Activated CD4-positive, alpha-beta memory T cell treated with anti-CD3 and anti-CD28 coated beads, Interleukin-2, amount 10 ng/mL, durations not matched to agents 7 days and 5 days (primary cell): Measurements from ENCODE around the gene DPYSL4. TPM values are rescaled to one million over a fixed set of nuclear protein-coding genes. Genes with fewer than 3 reads are reported as not detected.

Source experiments
- CTCF ChIA-PET: fragments of 350-600 bp; sonication (Branson Sonifier 250); formaldehyde crosslinking; loops from one replicate; lab custom pipeline; 2021; ENCODE audit warnings: antibody characterized with exemption, inconsistent platforms; lab: Charles Lee
- POLR2A ChIA-PET: fragments of 350-600 bp; sonication (Branson Sonifier 250); formaldehyde crosslinking; loops from one replicate; lab custom pipeline; 2021; ENCODE audit warnings: antibody characterized with exemption; lab: Charles Lee
- DNase-seq: peaks from one replicate; pipeline ENCODE4 v3.0.0-alpha.2; 2020
- H3K27ac Mint-ChIP-seq: one replicate; pipeline ENCODE4 v1.8.0; 2021; ENCODE audit warnings: mild to moderate bottlenecking, mixed read lengths
- H3K27me3 Mint-ChIP-seq: one replicate; pipeline ENCODE4 v1.8.0; 2021; ENCODE audit warnings: mixed read lengths
- H3K36me3 Mint-ChIP-seq: one replicate; pipeline ENCODE4 v1.8.0; 2021; ENCODE audit warnings: low read depth, mixed read lengths
- H3K4me1 Mint-ChIP-seq: one replicate; pipeline ENCODE4 v1.8.0; 2021; ENCODE audit warnings: mixed read lengths
- H3K4me3 Mint-ChIP-seq: one replicate; pipeline ENCODE4 v1.8.0; 2021; ENCODE audit warnings: mild to moderate bottlenecking, mixed read lengths
- H3K9me3 Mint-ChIP-seq: one replicate; pipeline ENCODE4 v1.8.0; 2021; ENCODE audit warnings: mixed read lengths
- total RNA-seq, 2 experiments: library from RNA; stranded (reverse); gene quantifications; one replicate each; pipeline ENCODE4 v1.2.3, GENCODE V29; 2021

Gene DPYSL4
- total RNA-seq, 2 experiments from 2014 or later = 5.4 to 6.7 TPM

- POLR2A ChIA-PET = no interaction called here
- H3K27me3 Mint-ChIP-seq = no peaks in the 10 kb centered on the region
- no peaks in the 10 kb centered on the region for H3K9me3 Mint-ChIP-seq
- CTCF ChIA-PET = no interaction called here
- no peak for DNase-seq
- H3K36me3 Mint-ChIP-seq = no peaks in the 10 kb centered on the region
- H3K4me1 Mint-ChIP-seq = no peaks in the 10 kb centered on the region
- no peak overlapping the region for H3K4me3 Mint-ChIP-seq
- H3K27ac Mint-ChIP-seq = no peak overlapping the region
Observed at GRCh38 chr10:132245056-132245455, 58.3 kb downstream of the DPYSL4 start.

- CTCF ChIA-PET = no interaction called here
- no peak overlapping the region for H3K4me3 Mint-ChIP-seq
Observed at GRCh38 chr10:132246296-132246695, 59.5 kb downstream of the DPYSL4 start.

GRCh38 chr10:132247943-132248342, 61.2 kb downstream of the DPYSL4 start:
- DNase-seq = no peak
- Mint-ChIP-seq H3K4me1 (no peaks in the 10 kb centered on the region), H3K36me3 (no peaks in the 10 kb centered on the region), H3K9me3 (no peaks in the 10 kb centered on the region), H3K4me3 (no peak overlapping the region), H3K27me3 (no peaks in the 10 kb centered on the region), H3K27ac (no peak overlapping the region)
- ChIA-PET POLR2A (no interaction called here), CTCF (no interaction called here)

More at GRCh38 chr10:132246296-132246695, 59.5 kb downstream of the DPYSL4 start:
- Mint-ChIP-seq H3K36me3 (no peaks in the 10 kb centered on the region), H3K9me3 (no peaks in the 10 kb centered on the region), H3K27ac (no peak overlapping the region), H3K4me1 (no peaks in the 10 kb centered on the region), H3K27me3 (no peaks in the 10 kb centered on the region)
- POLR2A ChIA-PET = no interaction called here
- no peak for DNase-seq

- Mint-ChIP-seq H3K27me3 (no peaks in the 10 kb centered on the region), H3K9me3 (no peaks in the 10 kb centered on the region), H3K36me3 (no peaks in the 10 kb centered on the region), H3K4me3 (peak overlapping the region; percentile 30), H3K4me1 (peaks cover 1% of the 10 kb centered on the region), H3K27ac (no peak overlapping the region)
- peak; percentile 69 for DNase-seq
- CTCF ChIA-PET = no interaction called here
- POLR2A ChIA-PET = no interaction called here
Observed at GRCh38 chr10:132248455-132249225, 61.9 kb downstream of the DPYSL4 start.

- Mint-ChIP-seq H3K4me1 (peaks cover 1% of the 10 kb centered on the region), H3K27ac (no peak overlapping the region), H3K4me3 (no peak overlapping the region), H3K9me3 (no peaks in the 10 kb centered on the region), H3K27me3 (no peaks in the 10 kb centered on the region), H3K36me3 (no peaks in the 10 kb centered on the region)
- CTCF ChIA-PET = no interaction called here
- POLR2A ChIA-PET = no interaction called here
- no peak for DNase-seq
Observed at GRCh38 chr10:132249226-132249724, 62.5 kb downstream of the DPYSL4 start.

- Mint-ChIP-seq H3K9me3 (no peaks in the 10 kb centered on the region), H3K36me3 (no peaks in the 10 kb centered on the region), H3K4me3 (no peak overlapping the region), H3K27ac (no peak overlapping the region), H3K27me3 (no peaks in the 10 kb centered on the region), H3K4me1 (peaks cover 3% of the 10 kb centered on the region)
- DNase-seq = no peak
- ChIA-PET CTCF (no interaction called here), POLR2A (no interaction called here)
Observed at GRCh38 chr10:132249824-132250375, 63.2 kb downstream of the DPYSL4 start.

GRCh38 chr10:132250481-132251475, 64.0 kb downstream of the DPYSL4 start:
- no peak for DNase-seq
- H3K27me3 Mint-ChIP-seq = no peaks in the 10 kb centered on the region

GRCh38 chr10:132251928-132252327, 65.2 kb downstream of the DPYSL4 start:
- Mint-ChIP-seq H3K9me3 (no peaks in the 10 kb centered on the region), H3K4me3 (no peak overlapping the region), H3K36me3 (no peaks in the 10 kb centered on the region), H3K4me1 (peaks cover 17% of the 10 kb centered on the region), H3K27me3 (no peaks in the 10 kb centered on the region), H3K27ac (no peak overlapping the region)
- DNase-seq = no peak
- ChIA-PET POLR2A (no interaction called here), CTCF (no interaction called here)

More at GRCh38 chr10:132250481-132251475, 64.0 kb downstream of the DPYSL4 start:
- ChIA-PET POLR2A (no interaction called here), CTCF (no interaction called here)
- H3K4me1 Mint-ChIP-seq = peaks cover 11% of the 10 kb centered on the region
- H3K36me3 Mint-ChIP-seq = no peaks in the 10 kb centered on the region
- no peak overlapping the region for H3K4me3 Mint-ChIP-seq
- no peak overlapping the region for H3K27ac Mint-ChIP-seq
- no peaks in the 10 kb centered on the region for H3K9me3 Mint-ChIP-seq

- Mint-ChIP-seq H3K4me1 (peaks cover 17% of the 10 kb centered on the region), H3K9me3 (no peaks in the 10 kb centered on the region), H3K27ac (no peak overlapping the region), H3K36me3 (no peaks in the 10 kb centered on the region), H3K27me3 (no peaks in the 10 kb centered on the region), H3K4me3 (no peak overlapping the region)
- ChIA-PET POLR2A (no interaction called here), CTCF (no interaction called here)
- no peak for DNase-seq
Observed at GRCh38 chr10:132252412-132252811, 65.7 kb downstream of the DPYSL4 start.

GRCh38 chr10:132253092-132253687, 66.4 kb downstream of the DPYSL4 start:
- POLR2A ChIA-PET = no interaction called here
- H3K9me3 Mint-ChIP-seq = no peaks in the 10 kb centered on the region
- H3K27me3 Mint-ChIP-seq = no peaks in the 10 kb centered on the region
- DNase-seq = no peak
- no peak overlapping the region for H3K27ac Mint-ChIP-seq
- CTCF ChIA-PET = no interaction called here
- H3K4me3 Mint-ChIP-seq = no peak overlapping the region
- peaks cover 20% of the 10 kb centered on the region for H3K4me1 Mint-ChIP-seq
- H3K36me3 Mint-ChIP-seq = no peaks in the 10 kb centered on the region

GRCh38 chr10:132254841-132255240, 68.1 kb downstream of the DPYSL4 start:
- Mint-ChIP-seq H3K4me1 (peaks cover 21% of the 10 kb centered on the region), H3K27me3 (no peaks in the 10 kb centered on the region), H3K27ac (no peak overlapping the region), H3K9me3 (no peaks in the 10 kb centered on the region), H3K4me3 (no peak overlapping the region), H3K36me3 (no peaks in the 10 kb centered on the region)
- ChIA-PET CTCF (no interaction called here), POLR2A (no interaction called here)
- no peak for DNase-seq
